Measurements from ENCODE around the gene MSANTD3. TPM values are rescaled to one million over a fixed set of nuclear protein-coding genes. Genes with fewer than 3 reads are reported as not detected.

MSANTD3 gene
- total and polyA plus RNA-seq, 2 of the 4 experiments (the other 2 are of a cell fraction), result 45.5 to 55.9 TPM

DNA sequence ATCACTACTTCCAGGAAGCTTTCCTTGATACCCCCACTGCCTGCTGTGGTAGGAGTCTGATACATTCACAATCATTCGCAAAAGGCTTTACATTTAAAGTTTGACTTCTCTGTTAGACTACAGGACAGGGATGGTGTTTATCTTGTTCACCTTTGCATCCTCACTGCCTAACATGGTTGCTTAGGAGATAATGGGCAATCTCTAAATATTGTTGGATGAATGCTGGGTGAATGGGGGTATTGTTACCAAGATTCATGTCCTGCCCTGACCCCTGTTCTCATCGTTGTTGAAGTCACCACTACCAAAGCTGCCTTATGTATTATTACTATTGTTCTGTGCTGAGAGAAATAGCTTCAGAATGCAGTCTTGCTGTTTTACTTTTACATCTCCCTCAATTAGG lies 38.3 kb downstream of the MSANTD3 start:
- Histone ChIP-seq H3K9me1 (ENCODE audit: insufficient read depth, low read length) (0 out of 2 replicates have a peak, but pooled peaks cover 4% of the 10 kb centered on the region), H3K36me3 (ENCODE audit: control insufficient read depth, insufficient read depth, low read length) (no peaks in the 10 kb centered on the region), H2BK5ac (ENCODE audit: low read depth, low read length, poor library complexity, severe bottlenecking) (no peak overlapping the region), H3K79me1 (ENCODE audit: low read depth in 1 of 2, low read length in 2 of 2) (peaks cover 9 to 27% of the 10 kb centered on the region in 2 experiments), H4K5ac (ENCODE audit: low read depth, low read length) (no peak overlapping the region), H3K9me3 (ENCODE audit: control insufficient read depth, insufficient read depth, low read length) (no peaks in the 10 kb centered on the region), H3K4me2 (ENCODE audit: low read depth, low read length) (no peak overlapping the region), H2AK5ac (ENCODE audit: low read depth, low read length) (no peak overlapping the region), H2BK120ac (ENCODE audit: low read depth, low read length) (no peak overlapping the region), H3K23ac (ENCODE audit: low read depth, low read length) (no peak overlapping the region), H2AFZ (replicated peaks; ENCODE audit: low read length, poor library complexity) (no peak overlapping the region), H3K9ac (ENCODE audit: low read depth, low read length) (no peak overlapping the region), H3K4ac (ENCODE audit: low read depth, low read length) (no peak overlapping the region), H2AK9ac (replicated peaks; ENCODE audit: low read depth, low read length, poor library complexity) (no peak overlapping the region), H3K4me3 (ENCODE audit: insufficient read depth, low read depth, low read length) (no peak overlapping the region), H3K14ac (replicated peaks; ENCODE audit: low read depth, low read length) (no peak overlapping the region), H3K4me1 (ENCODE audit: control insufficient read depth, insufficient read depth, low read length) (no peaks in the 10 kb centered on the region), H3K56ac (ENCODE audit: extremely low read depth, insufficient read depth, low read length) (no peak overlapping the region), H3K27me3 (ENCODE audit: control insufficient read depth, insufficient read depth, low read length) (no peaks in the 10 kb centered on the region), H2BK20ac (ENCODE audit: low read depth, low read length) (no peak overlapping the region), H3K18ac (ENCODE audit: low read depth, low read length) (no peak overlapping the region), H3K27ac (ENCODE audit: insufficient read depth, low read length) (no peak overlapping the region), H2BK15ac (ENCODE audit: low read depth, low read length) (no peak overlapping the region), H4K8ac (ENCODE audit: low read depth in 2 of 2, low read length in 2 of 2) (no peak overlapping the region), H4K20me1 (ENCODE audit: insufficient read depth, low read length) (no peaks in the 10 kb centered on the region), H4K91ac (ENCODE audit: insufficient read depth, low read depth, low read length) (no peak overlapping the region)
- in situ Hi-C loops (cut with MboI; ENCODE audit: low sequenced_read_pairs) (no loop called here), dilution Hi-C loops (cut with HindIII; ENCODE audit: low sequenced_read_pairs, unreplicated experiment) (no loop called here), intact Hi-C loops (cut with micrococcal nuclease) (no loop called here)
- CTCF ChIA-PET, result no interaction called here
- no peak for ATAC-seq (ENCODE audit: low read depth)
- DNase-seq, result no peak
- BruUV-seq (replicated peaks), result no TSS peak
- WGBS, 2 experiments (ENCODE audit: extremely low coverage in 2 of 2, insufficient read length in 1 of 2), result no CpG with 5 or more reads among the region's 2 CpGs
- no peak for TF ChIP-seq FOS (IDR thresholded peaks at IDR 0.05; ENCODE audit: low read depth, low read length)
- no peak for TF ChIP-seq NFE2L2 (IDR thresholded peaks at IDR 0.05; ENCODE audit: low read depth, low read length)
- TF ChIP-seq ELK1 (IDR thresholded peaks at IDR 0.05; ENCODE audit: borderline replicate concordance, low read depth, low read length), result no peak
- TF ChIP-seq RAD21 (IDR thresholded peaks at IDR 0.05; ENCODE audit: low read length), result no peak
- no peak for TF ChIP-seq POLR2A (IDR thresholded peaks at IDR 0.05; ENCODE audit: low read depth, low read length)
- no peak for TF ChIP-seq SMC3 (IDR thresholded peaks at IDR 0.05; ENCODE audit: low read depth, low read length)
- no peak for TF ChIP-seq CHD1 (IDR thresholded peaks at IDR 0.05; ENCODE audit: low read depth, low read length)
- no peak for TF ChIP-seq BHLHE40 (IDR thresholded peaks at IDR 0.05; ENCODE audit: low read depth, low read length)
- POLR2A ChIA-PET (ENCODE audit: unreplicated experiment), result no interaction called here
